ENCODE measurements around the gene PYGO1. TPM values are rescaled to one million over a fixed set of nuclear protein-coding genes. Genes with fewer than 3 reads are reported as not detected.

PYGO1 gene
- total and polyA plus RNA-seq, 2 of the 4 experiments (the other 2 are of a cell fraction) = 3.0 to 6.6 TPM

DNA sequence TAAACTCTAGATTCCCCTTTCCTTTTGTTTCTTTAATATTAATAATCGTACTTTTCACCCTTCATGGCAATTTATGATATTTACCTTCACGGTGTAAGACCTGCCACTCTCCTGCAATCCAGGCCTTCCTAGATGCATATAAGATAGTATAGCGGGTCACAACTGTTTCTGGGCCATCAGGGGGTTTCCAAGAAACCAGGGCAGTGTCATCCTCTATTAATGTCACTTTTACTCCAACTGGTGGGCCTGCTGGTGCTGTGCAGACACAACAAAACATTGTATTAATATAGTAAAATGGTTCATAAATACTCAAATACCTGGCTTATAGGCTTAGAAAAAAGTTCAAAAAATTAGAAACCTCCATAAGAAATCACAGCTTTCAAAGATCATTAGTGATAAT, 48.9 kb upstream of the PYGO1 start:
- H3K27me3 ChIP-seq (ENCODE audit: control insufficient read depth, insufficient read depth, low read length) = no peaks in the 10 kb centered on the region
- no peak overlapping the region for H3K14ac ChIP-seq (replicated peaks; ENCODE audit: low read depth, low read length)

More for the DNA sequence above, 48.9 kb upstream of the PYGO1 start:
- Histone ChIP-seq H3K4me3 (ENCODE audit: insufficient read depth, low read depth, low read length) (no peak overlapping the region), H3K56ac (ENCODE audit: extremely low read depth, insufficient read depth, low read length) (no peak overlapping the region), H3K23ac (ENCODE audit: low read depth, low read length) (no peak overlapping the region), H4K8ac (ENCODE audit: low read depth in 2 of 2, low read length in 2 of 2) (no peak overlapping the region), H4K5ac (ENCODE audit: low read depth, low read length) (no peak overlapping the region), H2BK5ac (ENCODE audit: low read depth, low read length, poor library complexity, severe bottlenecking) (no peak overlapping the region), H3K27ac (ENCODE audit: insufficient read depth, low read length) (no peak overlapping the region), H2BK120ac (ENCODE audit: low read depth, low read length) (no peak overlapping the region), H3K9me1 (ENCODE audit: insufficient read depth, low read length) (no peaks in the 10 kb centered on the region), H4K20me1 (ENCODE audit: insufficient read depth, low read length) (no peaks in the 10 kb centered on the region), H3K79me1 (ENCODE audit: low read depth in 1 of 2, low read length in 2 of 2) (no peaks in the 10 kb centered on the region), H2AFZ (replicated peaks; ENCODE audit: low read length, poor library complexity) (no peak overlapping the region), H3K36me3 (ENCODE audit: control insufficient read depth, insufficient read depth, low read length) (no peaks in the 10 kb centered on the region), H3K18ac (ENCODE audit: low read depth, low read length) (no peak overlapping the region), H2BK20ac (ENCODE audit: low read depth, low read length) (no peak overlapping the region), H4K91ac (ENCODE audit: insufficient read depth, low read depth, low read length) (no peak overlapping the region), H3K9me3 (ENCODE audit: control insufficient read depth, insufficient read depth, low read length) (no peaks in the 10 kb centered on the region), H3K4me1 (ENCODE audit: control insufficient read depth, insufficient read depth, low read length) (no peaks in the 10 kb centered on the region), H3K4me2 (ENCODE audit: low read depth, low read length) (no peak overlapping the region), H2AK5ac (ENCODE audit: low read depth, low read length) (no peak overlapping the region), H2AK9ac (replicated peaks; ENCODE audit: low read depth, low read length, poor library complexity) (no peak overlapping the region), H3K4ac (ENCODE audit: low read depth, low read length) (no peak overlapping the region), H2BK15ac (ENCODE audit: low read depth, low read length) (no peak overlapping the region), H3K9ac (ENCODE audit: low read depth, low read length) (no peak overlapping the region)
- dilution Hi-C loops (cut with HindIII; ENCODE audit: low sequenced_read_pairs, unreplicated experiment) = no loop called here
- TF ChIP-seq RAD21 (IDR thresholded peaks at IDR 0.05; ENCODE audit: low read length) = no peak
- DNase-seq (no peak), ATAC-seq (ENCODE audit: low read depth) (no peak)
- BruUV-seq (replicated peaks) = no TSS peak
- ChIA-PET POLR2A (ENCODE audit: unreplicated experiment) (no interaction called here), CTCF (interaction anchor here (0.5 kb wide), 1 partner anchor 350 kb away, joined by 4 read pairs; no protein-coding TSS in a partner anchor)
- intact Hi-C loops (cut with micrococcal nuclease) = no loop called here
- in situ Hi-C loops (cut with MboI; ENCODE audit: low sequenced_read_pairs) = loop anchor here (5.0 kb wide), 1 partner anchor 110 kb away; no protein-coding TSS in a partner anchor
- WGBS, 2 experiments (ENCODE audit: extremely low coverage in 2 of 2, insufficient read length in 1 of 2) = no CpG with 5 or more reads among the region's 3 CpGs

Measured in IMR-90 (cell line).